H9 (cell line): ENCODE data around the gene TTC33. TPM values are rescaled to one million over a fixed set of nuclear protein-coding genes. Genes with fewer than 3 reads are reported as not detected.

Experiments
- DNase-seq: peaks from one replicate; pipeline ENCODE4 v3.0.0-alpha.2; 2017
- H2AFZ ChIP-seq: one replicate; pipeline ENCODE4 v1.6.1; 2013; ENCODE audit warnings: mild to moderate bottlenecking, low read length, control low read depth, moderate library complexity
- H2AK5ac ChIP-seq: 2 replicates; pipeline ENCODE4 v1.6.1; 2013; ENCODE audit warnings: low read length, control low read depth, mixed read lengths; ENCODE audit not compliant: insufficient read length
- H2BK120ac ChIP-seq: one replicate; pipeline ENCODE4 v1.6.1; 2013; ENCODE audit warnings: low read depth, mild to moderate bottlenecking, low read length, control low read depth, inconsistent platforms; ENCODE audit not compliant: poor library complexity, severe bottlenecking
- H2BK12ac ChIP-seq: 2 replicates; pipeline ENCODE4 v1.6.1; 2013; ENCODE audit warnings: low read length, control low read depth, mixed read lengths, low read depth; ENCODE audit not compliant: insufficient read length
- H2BK15ac ChIP-seq: 2 replicates; pipeline ENCODE4 v1.6.1; 2013; ENCODE audit warnings: low read depth, low read length, control low read depth
- H2BK20ac ChIP-seq: one replicate; pipeline ENCODE4 v1.6.1; 2013; ENCODE audit warnings: low read depth, mild to moderate bottlenecking, low read length, control low read depth, inconsistent platforms; ENCODE audit not compliant: poor library complexity, severe bottlenecking
- H2BK5ac ChIP-seq: 2 replicates; pipeline ENCODE4 v1.6.1; 2013; ENCODE audit warnings: low read length, control low read depth, mixed read lengths; ENCODE audit not compliant: insufficient read length
- H3K14ac ChIP-seq: 2 replicates; pipeline ENCODE4 v1.6.1; 2013; ENCODE audit warnings: low read length, control low read depth; ENCODE audit not compliant: insufficient read depth
- H3K18ac ChIP-seq: 2 replicates; pipeline ENCODE4 v1.6.1; 2013; ENCODE audit warnings: low read depth, mild to moderate bottlenecking, mixed read lengths, low read length, control low read depth; ENCODE audit not compliant: insufficient read length
- H3K23ac ChIP-seq: 2 replicates; pipeline ENCODE4 v1.6.1; 2013; ENCODE audit warnings: low read length, control low read depth, mixed read lengths, low read depth; ENCODE audit not compliant: insufficient read length
- H3K23me2 ChIP-seq: 2 replicates; pipeline ENCODE4 v1.6.1; 2013; ENCODE audit warnings: low read depth, mild to moderate bottlenecking, mixed read lengths, low read length, control low read depth; ENCODE audit not compliant: insufficient read length, poor library complexity, severe bottlenecking
- H3K27ac ChIP-seq: 2 replicates; pipeline ENCODE4 v1.5.1; 2013; ENCODE audit warnings: low read length, control low read depth, mixed read lengths, low read depth; ENCODE audit not compliant: insufficient read length
- H3K27me3 ChIP-seq: 2 replicates; pipeline ENCODE4 v1.6.1; 2013; ENCODE audit warnings: low read length, control low read depth, inconsistent platforms; ENCODE audit not compliant: insufficient read depth
- H3K4ac ChIP-seq: 2 replicates; pipeline ENCODE4 v1.6.1; 2013; ENCODE audit warnings: low read depth, mild to moderate bottlenecking, control low read depth, inconsistent platforms, low read length, moderate library complexity
- H3K4me1 ChIP-seq: 2 replicates; pipeline ENCODE4 v1.6.1; 2013; ENCODE audit warnings: low read length, control low read depth, inconsistent platforms; ENCODE audit not compliant: insufficient read depth
- H3K4me2 ChIP-seq: 2 replicates; pipeline ENCODE4 v1.6.1; 2013; ENCODE audit warnings: low read length, control low read depth, mixed read lengths; ENCODE audit not compliant: insufficient read length, insufficient read depth
- H3K56ac ChIP-seq: 2 replicates; pipeline ENCODE4 v1.6.1; 2013; ENCODE audit warnings: low read depth, mild to moderate bottlenecking, mixed read lengths, low read length, control low read depth; ENCODE audit not compliant: insufficient read length
- H3K79me1 ChIP-seq: 2 replicates; pipeline ENCODE4 v1.6.1; 2013; ENCODE audit warnings: low read depth, mild to moderate bottlenecking, moderate library complexity, low read length, control low read depth, inconsistent platforms; ENCODE audit not compliant: insufficient read depth, poor library complexity, severe bottlenecking
- H3K79me2 ChIP-seq: 2 replicates; pipeline ENCODE4 v1.6.1; 2013; ENCODE audit warnings: low read length, control low read depth, inconsistent platforms; ENCODE audit not compliant: insufficient read depth
- H3K9ac ChIP-seq: 2 replicates; pipeline ENCODE4 v1.6.1; 2013; ENCODE audit warnings: low read length, control low read depth, mixed read lengths; ENCODE audit not compliant: insufficient read length; ENCODE audit errors: extremely low read depth
- H3K9me3 ChIP-seq: one replicate; pipeline ENCODE4 v1.6.1; 2013; ENCODE audit warnings: low read depth, low read length, inconsistent platforms; ENCODE audit not compliant: control insufficient read depth
- H3T11ph ChIP-seq: one replicate; pipeline ENCODE4 v1.6.1; 2013; ENCODE audit warnings: mild to moderate bottlenecking, low read length, control low read depth, inconsistent platforms
- H4K20me1 ChIP-seq: one replicate; pipeline ENCODE4 v1.6.1; 2013; ENCODE audit not compliant: control insufficient read depth, insufficient read length, insufficient read depth
- H4K5ac ChIP-seq: 2 replicates; pipeline ENCODE4 v1.6.1; 2013; ENCODE audit warnings: low read depth, mild to moderate bottlenecking, mixed read lengths, low read length, control low read depth; ENCODE audit not compliant: insufficient read length
- H4K8ac ChIP-seq: replicated peaks from 2 replicates; pipeline ENCODE4 v1.6.1; 2013; ENCODE audit warnings: low read length, control low read depth, mixed read lengths, low read depth; ENCODE audit not compliant: insufficient read length
- H4K91ac ChIP-seq: 2 replicates; pipeline ENCODE4 v1.6.1; 2013; ENCODE audit warnings: low read depth, mild to moderate bottlenecking, moderate library complexity, mixed read lengths, low read length, control low read depth; ENCODE audit not compliant: insufficient read length
- H3K27ac Mint-ChIP-seq, 3 experiments: 2 replicates in 2 of 3; 3 replicates in 1 of 3; pipeline ENCODE4 v1.8.0; 2020 to 2021; ENCODE audit warnings: mixed read lengths in 3 of 3, mild to moderate bottlenecking in 1 of 3, moderate library complexity in 1 of 3
- H3K27me3 Mint-ChIP-seq: 2 replicates; pipeline ENCODE4 v1.8.0; 2021; ENCODE audit warnings: low read depth, mild to moderate bottlenecking, moderate library complexity, mixed read lengths
- H3K36me3 Mint-ChIP-seq, 3 experiments: 2 replicates in 2 of 3; 3 replicates in 1 of 3; pipeline ENCODE4 v1.8.0; 2020 to 2021; ENCODE audit warnings: low read depth in 3 of 3, mixed read lengths in 3 of 3; ENCODE audit not compliant: insufficient read depth in 1 of 3
- H3K4me1 Mint-ChIP-seq, 2 experiments: 2 replicates each; pipeline ENCODE4 v1.8.0; 2020; ENCODE audit warnings: mixed read lengths in 2 of 2
- H3K4me3 Mint-ChIP-seq, 2 experiments: 2 replicates in 1 of 2; 3 replicates in 1 of 2; pipeline ENCODE4 v1.8.0; 2020 to 2021; ENCODE audit warnings: mild to moderate bottlenecking in 2 of 2, mixed read lengths in 2 of 2, moderate library complexity in 1 of 2
- H3K9me3 Mint-ChIP-seq, 2 experiments: 2 replicates in 1 of 2; 3 replicates in 1 of 2; pipeline ENCODE4 v1.8.0; 2020; ENCODE audit warnings: mild to moderate bottlenecking in 2 of 2, mixed read lengths in 2 of 2, moderate library complexity in 1 of 2
- total RNA-seq: library from RNA; stranded (reverse); gene quantifications from 2 replicates; pipeline ENCODE4 v1.2.1, GENCODE V29; 2021
- TF ChIP-seq, protein P1 (sequence below): fragments of 200-600 bp; sonication (generic); conservative IDR thresholded peaks from 3 replicates; pipeline ENCODE4 v1.8.0; 2021; ENCODE audit warnings: antibody characterized with exemption, mild to moderate bottlenecking

The TTC33 gene
- total RNA-seq, 1 experiment from 2014 or later = 7.3 TPM

DNA sequence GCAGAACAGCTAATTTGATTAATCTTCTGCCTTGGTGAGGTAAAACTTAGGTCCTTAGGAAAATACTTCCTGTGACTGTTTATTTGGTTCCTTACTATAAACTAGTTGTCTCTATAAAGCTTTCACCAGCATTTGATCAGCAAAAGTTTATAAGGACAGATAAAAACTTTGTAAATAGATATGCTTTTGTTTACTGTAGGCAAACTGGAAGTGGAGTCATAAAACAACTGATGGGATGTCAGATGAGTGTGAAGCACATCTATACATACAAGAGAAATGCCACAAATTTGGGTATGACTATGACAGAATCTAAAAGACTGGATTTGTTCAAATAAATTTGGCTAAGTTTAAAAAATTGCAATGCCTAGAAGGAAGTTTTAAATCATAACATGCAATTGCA, 70.6 kb downstream of the TTC33 start:
- no peak overlapping the region for H2BK120ac ChIP-seq
- no peak overlapping the region for H3K9ac ChIP-seq
- no peak overlapping the region for H2BK20ac ChIP-seq
- Mint-ChIP-seq H3K4me1 (peaks cover 20 to 21% of the 10 kb centered on the region in 2 experiments), H3K27ac (no peak overlapping the region), H3K36me3 (peaks cover 0 to 3% (median 0%) of the 10 kb centered on the region in 3 experiments; a peak in 1 of 7 replicates), H3K27me3 (peaks cover 41% of the 10 kb centered on the region), H3K4me3 (no peak overlapping the region), H3K9me3 (peaks cover 3% of the 10 kb centered on the region in 2 experiments; a peak in 3 of 5 replicates)
- H3K79me1 ChIP-seq = no peaks in the 10 kb centered on the region
- H3K4ac ChIP-seq = no peak overlapping the region
- H3K27me3 ChIP-seq = peaks cover 27% of the 10 kb centered on the region
- H2AFZ ChIP-seq = no peak overlapping the region
- H2AK5ac ChIP-seq = no peak overlapping the region
- H4K20me1 ChIP-seq = no peaks in the 10 kb centered on the region
- no peak overlapping the region for H2BK15ac ChIP-seq
- H2BK12ac ChIP-seq = no peak overlapping the region
- H3K4me1 ChIP-seq = no peaks in the 10 kb centered on the region
- H4K8ac ChIP-seq = no peak overlapping the region
- H4K5ac ChIP-seq = no peak overlapping the region
- no peak overlapping the region for H3K23ac ChIP-seq
- H3K4me2 ChIP-seq = no peak overlapping the region
- H3K56ac ChIP-seq = no peak overlapping the region
- no peak overlapping the region for H2BK5ac ChIP-seq
- peaks cover 19% of the 10 kb centered on the region for H3K23me2 ChIP-seq
- no peak for DNase-seq
- H3K9me3 ChIP-seq = no peaks in the 10 kb centered on the region
- no peak overlapping the region for H3K18ac ChIP-seq
- TF ChIP-seq, protein P1, sequence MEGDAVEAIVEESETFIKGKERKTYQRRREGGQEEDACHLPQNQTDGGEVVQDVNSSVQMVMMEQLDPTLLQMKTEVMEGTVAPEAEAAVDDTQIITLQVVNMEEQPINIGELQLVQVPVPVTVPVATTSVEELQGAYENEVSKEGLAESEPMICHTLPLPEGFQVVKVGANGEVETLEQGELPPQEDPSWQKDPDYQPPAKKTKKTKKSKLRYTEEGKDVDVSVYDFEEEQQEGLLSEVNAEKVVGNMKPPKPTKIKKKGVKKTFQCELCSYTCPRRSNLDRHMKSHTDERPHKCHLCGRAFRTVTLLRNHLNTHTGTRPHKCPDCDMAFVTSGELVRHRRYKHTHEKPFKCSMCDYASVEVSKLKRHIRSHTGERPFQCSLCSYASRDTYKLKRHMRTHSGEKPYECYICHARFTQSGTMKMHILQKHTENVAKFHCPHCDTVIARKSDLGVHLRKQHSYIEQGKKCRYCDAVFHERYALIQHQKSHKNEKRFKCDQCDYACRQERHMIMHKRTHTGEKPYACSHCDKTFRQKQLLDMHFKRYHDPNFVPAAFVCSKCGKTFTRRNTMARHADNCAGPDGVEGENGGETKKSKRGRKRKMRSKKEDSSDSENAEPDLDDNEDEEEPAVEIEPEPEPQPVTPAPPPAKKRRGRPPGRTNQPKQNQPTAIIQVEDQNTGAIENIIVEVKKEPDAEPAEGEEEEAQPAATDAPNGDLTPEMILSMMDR = no peak
- no peaks in the 10 kb centered on the region for H3K79me2 ChIP-seq
- no peak overlapping the region for H3K14ac ChIP-seq
- H3T11ph ChIP-seq = no peak overlapping the region
- no peak overlapping the region for H4K91ac ChIP-seq
- no peak overlapping the region for H3K27ac ChIP-seq
